Activated CD4-positive, alpha-beta T cell treated with anti-CD3 and anti-CD28 coated beads for 1 hour (primary cell): ENCODE results near the gene NFAM1.
A peak's percentile ranks its signal among the peaks of the same experiment; 100 is the strongest.

ENCODE experiments used
- DNase-seq: peaks from one replicate; pipeline ENCODE4 v3.0.0-alpha.2; 2020

NFAM1 gene

DNA sequence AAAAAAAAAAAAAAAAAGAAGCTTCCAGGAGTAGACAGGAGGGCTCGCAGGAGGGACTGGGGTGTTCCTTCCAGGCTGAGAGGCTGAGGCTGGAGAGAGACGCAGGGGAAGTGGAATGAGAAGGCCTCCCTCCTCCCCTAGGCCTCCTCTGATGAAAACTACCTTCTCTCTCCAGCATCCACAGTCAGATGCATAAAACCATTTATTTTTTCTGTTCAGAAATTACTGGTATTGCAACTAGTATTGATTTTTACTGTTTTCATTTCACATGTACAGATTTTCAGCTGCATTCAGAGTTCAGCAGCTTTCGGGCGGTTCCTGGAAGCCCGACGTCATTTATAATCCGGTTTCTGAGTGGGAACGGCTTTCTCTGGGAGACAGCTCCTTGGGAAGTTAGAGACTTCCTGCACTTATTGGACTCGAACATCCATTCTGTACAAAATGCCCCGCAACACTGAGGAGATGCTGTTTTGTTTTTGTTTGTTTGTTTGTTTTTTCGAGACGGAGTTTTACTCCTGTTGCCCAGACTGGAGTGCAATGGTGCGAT is 6.9 kb upstream of the NFAM1 start:
- no peak for DNase-seq

DNA sequence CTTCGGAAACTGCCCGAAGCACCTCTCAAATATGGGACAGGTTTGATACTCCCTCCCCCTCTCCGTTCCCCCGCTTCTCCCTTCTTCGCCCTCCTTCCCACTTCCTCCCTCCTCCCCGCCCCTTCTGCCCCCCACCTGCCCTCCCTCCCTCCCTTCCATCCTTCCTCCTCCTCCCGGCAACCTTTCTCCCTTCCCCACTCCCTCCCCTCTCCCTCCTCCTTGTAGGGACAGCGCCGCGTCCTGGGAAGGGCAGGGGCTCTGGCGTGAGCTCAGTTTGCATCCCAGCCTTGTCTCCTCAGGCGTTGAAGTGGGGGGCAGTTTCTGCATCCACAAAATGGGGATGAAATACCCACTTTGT is 6.1 kb upstream of the NFAM1 start:
- no peak for DNase-seq

DNA sequence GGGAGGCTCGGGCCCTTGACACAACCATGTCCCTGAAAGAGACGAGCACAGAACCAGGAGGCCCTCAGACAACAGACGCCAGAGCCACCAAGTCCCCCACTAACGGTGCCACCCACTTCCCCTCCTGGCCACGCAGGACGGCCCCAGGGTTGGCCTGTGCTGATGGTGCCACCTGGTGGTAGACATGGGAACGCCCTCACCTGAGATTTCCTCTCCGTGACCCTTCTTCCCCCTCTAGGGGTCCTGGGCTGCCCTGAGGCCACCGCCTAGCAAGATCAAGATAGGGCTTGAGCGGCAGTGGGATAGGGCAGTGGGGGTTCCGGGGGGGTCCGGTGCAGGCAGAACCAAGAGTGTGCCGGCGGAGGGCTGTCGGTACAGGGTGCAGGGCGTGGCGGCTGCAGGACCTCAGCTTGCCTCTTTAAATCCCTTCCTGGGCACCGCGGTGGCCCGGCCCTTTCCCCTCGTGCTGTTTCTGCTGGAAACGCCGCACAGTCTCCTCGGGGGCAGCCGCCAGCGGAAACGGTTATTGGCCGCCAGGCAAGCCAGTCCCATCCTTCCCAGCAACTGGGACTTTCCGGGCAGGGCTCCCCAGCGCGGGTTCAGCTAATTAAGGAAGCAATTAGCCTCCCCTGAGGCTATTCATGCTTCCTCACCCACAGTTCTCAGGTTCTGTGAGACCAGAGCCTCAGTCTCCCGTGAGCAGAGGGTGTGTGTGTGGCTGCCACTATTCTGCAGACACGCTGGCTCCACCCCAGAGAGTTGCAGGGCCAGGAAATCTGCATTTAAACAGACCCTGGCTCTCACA is 5.5 kb upstream of the NFAM1 start:
- DNase-seq, result peak; percentile 75

DNA sequence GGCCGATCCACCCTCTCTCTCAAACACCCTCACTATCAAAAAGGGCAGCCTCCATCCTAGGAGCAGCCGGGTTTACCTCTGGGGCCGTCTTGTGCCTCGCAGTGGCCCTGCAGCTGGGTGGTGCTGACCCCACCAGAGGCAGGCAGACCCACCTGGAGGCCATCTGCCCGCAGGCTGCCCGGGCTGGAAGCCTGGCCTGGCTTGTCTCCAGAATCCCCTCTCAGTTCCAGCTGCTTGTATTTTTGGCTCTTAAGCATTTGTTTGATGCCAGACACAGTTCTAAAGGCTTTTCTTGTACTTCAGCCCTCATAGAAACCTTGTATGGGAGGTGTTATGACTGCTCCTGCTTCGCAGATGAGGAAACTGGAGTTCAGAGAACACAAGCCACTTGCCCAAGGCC is 4.2 kb upstream of the NFAM1 start:
- DNase-seq, result no peak

DNA sequence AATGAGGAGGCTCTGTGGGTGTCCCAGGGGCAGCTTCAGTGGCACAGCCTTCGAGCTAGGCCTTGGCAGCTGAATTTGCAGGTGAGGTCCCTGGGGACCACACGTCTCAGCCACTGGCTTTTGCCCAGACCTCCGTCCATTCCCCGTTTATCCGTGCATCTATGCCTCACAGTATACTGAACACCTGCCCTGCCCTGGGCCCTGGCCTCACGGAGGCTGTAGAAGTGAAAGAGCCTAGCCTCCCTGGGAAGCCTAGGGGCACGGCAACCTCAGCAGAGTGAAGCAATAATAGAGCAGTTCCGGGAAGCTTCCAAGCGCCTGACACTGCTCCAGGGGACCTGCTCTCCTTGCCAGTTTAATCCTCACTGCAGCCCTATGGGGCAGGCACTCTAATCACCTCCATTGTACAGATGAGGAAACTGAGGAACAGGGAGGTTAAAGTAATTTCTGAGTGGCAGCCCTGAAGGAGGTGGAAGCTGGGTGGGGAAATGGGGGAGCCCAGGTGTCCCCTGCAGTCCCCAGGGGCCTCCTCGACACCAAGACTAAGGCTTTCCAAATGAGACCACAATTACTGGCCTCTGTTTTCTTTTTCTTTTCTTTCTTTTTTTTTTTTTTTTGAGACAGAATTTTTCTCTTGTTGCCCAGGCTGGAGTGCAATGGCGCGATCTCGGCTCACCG is 2.7 kb upstream of the NFAM1 start:
- DNase-seq, result no peak

DNA sequence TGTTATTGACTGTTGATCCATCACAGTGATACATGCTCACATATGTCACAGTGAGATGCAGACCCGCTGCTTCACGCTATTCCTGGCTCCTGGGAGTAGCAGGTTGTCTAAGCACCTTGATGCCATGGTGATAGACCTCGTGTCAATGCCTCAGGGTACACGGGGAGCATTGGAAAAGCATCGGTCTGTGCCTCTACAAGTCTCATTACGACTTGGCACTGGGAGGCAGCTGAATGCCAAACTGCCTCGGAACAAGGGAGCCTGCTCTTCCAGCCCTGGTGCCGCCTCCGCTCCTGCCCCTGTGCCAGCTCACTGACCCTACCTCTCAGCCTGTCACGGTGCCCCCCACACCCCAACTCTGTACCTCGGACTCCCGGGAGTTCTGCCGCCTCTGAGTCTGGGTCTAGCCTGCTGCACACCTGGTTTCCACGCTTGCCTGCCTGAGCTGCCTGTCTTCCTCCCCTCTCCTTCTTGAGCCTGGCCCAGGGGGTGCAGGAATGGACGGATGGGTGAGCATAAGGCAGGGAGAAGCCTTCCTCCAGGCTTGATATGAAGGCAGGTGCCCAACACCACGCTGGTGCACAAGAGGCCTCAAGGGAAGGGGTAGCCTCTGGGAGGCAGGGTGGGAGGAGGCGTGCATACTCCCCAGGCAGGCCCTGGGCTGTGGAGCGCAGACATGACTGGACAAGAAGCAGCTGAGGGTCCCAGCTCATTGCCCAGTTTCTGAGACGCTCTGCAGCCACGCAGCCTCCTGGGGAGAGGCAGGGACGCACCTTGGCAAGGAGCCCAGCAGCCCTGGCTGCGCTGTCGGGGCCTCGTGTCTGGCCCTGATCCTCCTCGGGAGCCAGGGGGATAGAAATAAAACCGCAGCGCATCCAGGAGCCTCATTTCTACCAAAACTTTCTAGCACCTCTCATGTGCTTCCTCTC is 1.8 kb upstream of the NFAM1 start:
- DNase-seq, result no peak

DNA sequence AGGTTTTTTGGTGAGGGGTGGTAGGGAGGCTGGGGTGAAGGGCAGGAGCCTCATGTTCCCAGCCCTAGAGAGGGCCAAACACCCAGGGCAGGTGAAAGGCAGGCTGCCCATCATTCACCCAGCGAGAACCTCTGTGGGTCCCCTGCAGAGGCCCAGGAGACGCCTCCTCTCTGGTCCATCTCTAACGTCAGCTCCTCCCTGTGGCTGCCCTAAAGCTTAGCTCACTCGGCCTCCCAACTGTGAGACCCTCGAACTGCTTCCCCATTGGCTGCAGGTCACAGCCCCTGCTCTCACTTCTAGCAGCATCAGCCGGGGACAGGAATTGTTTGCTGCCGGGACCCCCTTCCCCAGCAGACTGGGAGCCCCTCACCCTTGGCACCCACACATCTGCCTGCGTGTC is 615 bp upstream of the NFAM1 start:
- DNase-seq, result no peak

DNA sequence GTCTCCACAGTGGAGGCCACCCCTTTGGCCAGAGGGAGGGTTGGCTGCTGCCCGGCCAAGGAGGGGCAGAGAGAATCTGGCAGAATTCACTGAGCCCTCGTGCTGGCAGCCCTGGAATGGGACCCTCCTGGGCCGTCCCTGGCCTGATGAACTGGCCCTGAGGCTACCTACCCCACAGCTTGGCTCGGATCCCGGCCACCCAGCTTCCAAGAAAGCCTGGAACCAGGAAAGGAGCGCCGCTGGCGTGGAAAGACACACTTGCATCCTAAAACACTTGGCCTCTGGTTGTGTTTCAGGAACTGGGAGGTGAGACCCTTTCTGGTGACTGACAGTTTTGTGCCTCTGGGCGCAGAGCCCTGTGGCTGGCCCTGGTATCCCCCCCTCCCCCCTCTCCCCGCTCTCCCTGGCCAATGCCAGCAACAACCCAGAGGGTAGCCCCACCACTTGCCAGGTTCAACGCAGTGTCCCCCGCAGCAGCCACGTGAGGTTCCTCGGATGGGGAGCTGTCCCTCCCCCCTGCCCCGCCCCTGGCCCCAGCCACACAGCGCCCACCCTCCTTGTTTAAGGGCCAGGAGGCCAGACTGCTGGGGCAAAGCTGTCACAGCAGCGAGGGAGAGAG is 693 bp downstream of the NFAM1 start:
- no peak for DNase-seq

DNA sequence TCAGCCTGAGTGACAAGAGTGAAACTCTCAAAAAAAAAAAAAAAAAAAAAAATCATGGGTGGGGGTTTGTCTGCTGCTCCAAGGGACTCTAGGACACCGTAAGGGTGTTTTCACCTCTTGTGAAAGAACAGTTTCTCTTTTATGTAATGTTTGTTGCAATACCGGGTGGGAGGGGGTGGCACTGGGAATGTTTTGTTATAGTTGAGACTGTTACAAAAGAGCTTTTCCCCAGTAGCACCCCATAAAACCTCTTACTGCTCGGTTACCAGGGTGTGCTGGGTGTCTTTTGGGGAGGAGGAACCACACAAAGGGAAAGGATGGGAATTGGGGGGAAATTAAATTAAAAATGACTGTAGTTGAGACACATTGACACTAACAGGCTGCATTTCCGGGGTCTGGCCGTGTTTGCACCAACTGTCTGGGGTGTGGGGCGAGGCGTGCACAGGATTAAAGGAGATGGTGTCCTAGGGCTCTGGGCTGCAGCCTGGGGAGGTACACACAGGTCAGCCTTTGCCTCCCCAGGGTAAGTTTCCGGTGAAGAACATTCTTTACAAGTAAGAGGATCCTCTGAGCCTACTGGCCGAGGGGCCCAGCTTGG is 1.6 kb downstream of the NFAM1 start:
- no peak for DNase-seq

DNA sequence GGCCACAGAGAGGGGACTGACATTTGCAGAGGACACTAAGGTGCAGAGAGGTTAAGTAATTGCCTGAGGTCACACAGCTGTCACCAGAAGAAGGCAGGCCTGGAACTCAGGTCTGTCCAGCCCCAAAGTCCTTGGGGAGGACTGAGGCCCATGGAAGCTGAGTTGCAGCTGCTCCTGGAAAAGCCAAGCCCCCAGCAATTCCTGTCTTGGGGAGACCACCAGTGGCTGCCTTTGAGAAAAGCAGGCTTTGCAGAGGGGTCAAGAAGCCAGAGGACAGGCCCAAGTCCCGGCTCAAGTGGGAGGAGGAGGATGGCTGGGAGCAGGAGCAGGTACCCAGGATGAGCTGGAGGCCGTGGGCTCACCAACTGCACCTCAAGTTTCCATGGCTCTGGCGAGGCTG is 3.4 kb downstream of the NFAM1 start:
- no peak for DNase-seq

DNA sequence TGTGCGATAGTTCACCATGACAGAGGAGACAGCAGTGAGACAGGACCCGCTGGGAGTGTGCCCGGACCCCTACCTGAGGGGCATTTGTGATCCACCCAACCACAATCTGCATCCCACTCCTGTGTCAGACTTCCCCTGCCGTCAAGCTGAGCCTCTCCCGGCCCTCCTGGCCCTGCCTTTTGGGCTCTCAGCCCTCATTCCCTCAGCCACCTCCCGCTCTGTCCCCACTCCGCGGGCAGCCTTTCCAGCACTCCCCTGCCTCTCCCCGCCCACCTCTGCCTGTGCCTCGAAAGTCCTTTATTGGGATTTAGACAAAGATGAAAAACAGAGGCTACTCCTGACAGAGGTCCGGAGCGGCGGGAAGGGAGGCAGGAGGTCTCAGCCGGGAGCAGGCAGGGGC is 4.2 kb downstream of the NFAM1 start:
- no peak for DNase-seq

DNA sequence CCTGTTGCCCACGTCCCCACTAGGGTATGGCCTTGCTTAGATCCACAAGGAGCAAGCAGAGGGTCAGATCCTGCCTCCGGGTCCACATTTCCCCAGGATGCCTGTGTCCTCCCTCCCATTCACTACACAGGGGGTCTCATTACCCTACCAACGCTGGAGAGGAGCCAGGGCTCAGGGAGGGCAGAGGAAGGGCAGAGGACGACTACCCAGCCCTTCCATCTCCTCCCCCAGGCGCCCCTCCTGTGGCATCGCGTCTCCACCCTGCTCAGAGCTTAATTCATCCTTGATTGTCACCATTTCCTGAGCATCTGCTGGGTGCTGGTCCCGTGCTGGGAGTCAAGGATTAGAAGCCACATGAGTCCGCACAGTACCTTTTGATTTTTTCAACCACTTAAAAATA is 5.0 kb downstream of the NFAM1 start:
- DNase-seq, result no peak

DNA sequence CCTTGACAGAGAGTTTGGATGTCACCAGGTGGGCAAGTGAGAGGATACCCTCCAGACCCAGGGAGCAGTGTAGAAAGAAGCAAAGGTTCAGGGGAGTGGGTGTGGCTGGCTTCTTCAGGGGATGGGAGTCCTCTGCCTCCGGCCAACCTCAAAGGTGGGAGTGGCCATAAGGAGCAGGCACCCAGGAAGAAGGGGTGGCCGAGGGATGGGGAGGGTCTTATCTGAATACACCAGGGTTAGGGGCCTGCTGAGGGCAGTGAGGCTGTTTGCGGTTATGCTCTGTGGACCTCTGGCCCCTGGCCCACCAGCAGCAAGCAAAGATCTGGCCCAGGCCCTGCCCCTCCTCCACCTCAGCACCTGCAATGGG is 6.2 kb downstream of the NFAM1 start:
- no peak for DNase-seq

DNA sequence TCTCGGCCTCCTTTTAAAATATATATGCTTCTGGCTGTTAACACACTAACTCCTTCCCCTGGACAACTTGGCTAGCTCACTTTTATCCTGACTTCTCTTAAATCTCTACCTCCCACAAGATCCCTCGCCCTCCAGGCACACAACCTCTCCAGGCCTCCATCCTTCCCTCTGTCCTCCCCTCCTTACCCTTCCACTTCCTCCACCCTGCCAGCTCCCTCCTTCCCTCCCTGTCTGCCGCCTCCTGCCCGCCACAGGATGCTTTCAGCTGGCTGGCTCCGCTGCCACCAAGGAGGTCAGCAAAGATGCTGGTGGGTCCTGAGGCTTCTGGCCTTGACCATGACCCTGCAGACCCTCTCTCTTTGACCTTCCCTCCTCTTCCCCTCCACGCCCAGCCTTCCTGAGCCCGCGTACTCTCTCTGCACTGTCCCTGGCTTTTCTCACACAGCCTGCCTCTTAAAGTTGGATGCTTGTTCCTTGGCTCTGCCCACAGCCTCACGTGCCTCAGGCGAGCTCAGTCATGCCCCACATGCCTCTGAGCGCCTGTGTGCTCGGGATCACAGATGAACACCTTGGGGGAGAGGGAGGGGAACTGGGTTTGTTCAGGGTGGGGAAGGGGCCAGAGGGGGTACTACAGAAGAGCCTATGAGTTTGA is 6.7 kb downstream of the NFAM1 start:
- no peak for DNase-seq

DNA sequence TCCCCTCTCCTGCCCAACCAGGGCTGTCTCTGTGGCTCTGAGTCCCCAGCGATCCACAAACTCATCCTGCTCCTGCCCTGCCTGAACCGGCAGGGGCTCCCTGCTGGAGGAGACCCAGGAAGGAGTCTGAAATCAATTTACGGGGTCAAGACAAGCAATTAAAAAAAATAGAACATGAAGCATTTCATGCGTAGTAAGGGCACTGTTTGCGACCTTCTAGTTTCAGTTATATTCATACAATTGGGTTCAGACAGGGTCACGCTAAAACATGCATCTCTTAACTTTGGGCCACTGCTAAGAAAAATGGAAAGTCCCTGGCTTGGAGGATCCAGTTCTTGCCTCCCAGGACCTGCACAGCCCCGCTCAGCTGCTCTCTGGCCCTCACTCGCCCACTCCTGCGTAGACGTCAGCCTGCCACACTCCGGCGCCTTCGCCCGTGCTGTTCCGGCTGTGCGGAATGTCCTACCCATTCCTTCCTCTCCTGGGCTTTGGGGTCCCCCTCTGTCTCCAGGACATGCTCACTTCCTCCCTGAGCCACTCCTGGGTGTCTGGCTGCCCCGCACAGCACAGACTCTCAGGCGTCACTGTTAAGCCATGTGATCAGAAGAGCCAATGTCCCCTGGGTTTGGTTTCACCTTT is 12.8 kb downstream of the NFAM1 start:
- no peak for DNase-seq

DNA sequence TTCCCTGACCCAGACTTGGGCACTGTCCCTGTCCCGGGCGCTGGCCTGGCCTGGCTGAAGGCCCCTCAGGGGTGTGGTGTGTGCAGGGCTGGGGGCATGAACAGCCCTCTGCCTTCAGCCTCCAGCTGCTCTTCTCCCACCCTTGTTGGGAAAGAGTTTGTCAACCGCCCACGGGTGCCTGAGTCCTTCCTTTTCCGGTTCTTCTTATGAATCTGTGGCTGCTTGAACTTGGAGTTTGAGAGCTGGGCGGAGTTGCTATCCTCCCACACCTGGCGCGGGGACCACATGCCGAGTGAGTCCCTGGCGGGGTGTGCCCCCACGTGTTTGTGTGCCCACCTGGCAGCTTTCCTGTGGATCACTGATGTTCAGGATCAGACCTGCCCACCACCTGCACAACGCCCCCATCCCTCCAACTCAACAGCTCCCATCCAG is 13.4 kb downstream of the NFAM1 start:
- DNase-seq, result no peak

DNA sequence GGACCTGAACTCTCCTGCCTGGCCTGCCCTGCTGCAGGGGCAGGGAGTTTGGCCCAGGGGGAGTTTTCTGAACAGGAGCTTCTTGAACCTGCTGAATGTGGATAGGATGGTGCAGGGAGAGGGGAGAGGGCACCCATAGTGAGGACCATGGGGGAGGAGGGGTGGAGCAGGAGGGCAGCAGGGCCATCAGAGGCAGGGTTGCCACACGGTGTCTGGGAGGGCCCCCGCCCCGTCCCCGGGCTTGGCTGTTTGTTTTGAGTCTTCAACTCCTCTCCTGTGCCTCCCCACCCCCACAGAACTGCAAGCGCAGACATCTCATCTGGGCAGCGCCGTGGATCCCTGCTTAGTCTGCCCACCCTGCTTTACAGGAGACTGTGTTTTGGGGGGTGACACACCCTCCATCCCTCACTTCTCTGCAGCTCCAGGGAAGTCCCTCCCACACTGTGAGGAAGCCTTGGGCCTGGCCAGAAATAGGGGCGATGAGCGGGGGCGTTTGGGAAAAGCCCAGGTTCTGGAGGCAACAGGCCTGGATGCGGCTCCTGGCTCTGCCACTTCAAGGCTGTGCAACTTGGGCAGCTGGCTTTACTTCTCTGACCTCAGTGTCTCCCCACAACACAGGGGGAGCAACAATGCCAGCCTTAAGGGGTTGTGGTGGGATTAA is 14.4 kb downstream of the NFAM1 start:
- no peak for DNase-seq

DNA sequence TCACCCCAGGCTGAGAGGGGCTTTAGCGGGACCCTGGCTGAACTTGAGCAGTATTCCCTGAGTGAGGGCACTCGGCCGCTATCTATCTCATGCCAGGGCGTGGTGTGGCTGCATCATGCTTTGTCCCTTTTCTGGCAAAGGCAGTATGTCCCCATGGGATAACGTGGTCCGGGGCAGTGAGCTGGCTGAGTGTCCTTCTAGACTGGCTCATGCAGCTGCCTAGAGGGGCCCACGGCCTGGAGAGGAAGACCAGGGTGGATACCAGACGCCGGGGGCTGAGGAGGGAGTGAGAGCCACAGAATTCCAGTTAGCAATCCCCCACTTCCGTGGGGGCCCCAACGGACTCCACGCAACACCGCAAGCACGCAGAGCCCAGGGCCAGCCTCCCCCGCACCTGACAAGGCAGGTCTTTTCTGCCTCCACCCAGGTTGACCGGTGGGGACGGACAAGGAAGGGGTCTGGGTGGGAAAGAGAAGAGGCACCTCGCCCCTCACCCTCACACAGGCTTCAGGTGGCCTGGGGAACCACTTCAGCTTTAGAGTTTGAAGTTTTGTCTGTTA is 15.5 kb downstream of the NFAM1 start:
- no peak for DNase-seq

DNA sequence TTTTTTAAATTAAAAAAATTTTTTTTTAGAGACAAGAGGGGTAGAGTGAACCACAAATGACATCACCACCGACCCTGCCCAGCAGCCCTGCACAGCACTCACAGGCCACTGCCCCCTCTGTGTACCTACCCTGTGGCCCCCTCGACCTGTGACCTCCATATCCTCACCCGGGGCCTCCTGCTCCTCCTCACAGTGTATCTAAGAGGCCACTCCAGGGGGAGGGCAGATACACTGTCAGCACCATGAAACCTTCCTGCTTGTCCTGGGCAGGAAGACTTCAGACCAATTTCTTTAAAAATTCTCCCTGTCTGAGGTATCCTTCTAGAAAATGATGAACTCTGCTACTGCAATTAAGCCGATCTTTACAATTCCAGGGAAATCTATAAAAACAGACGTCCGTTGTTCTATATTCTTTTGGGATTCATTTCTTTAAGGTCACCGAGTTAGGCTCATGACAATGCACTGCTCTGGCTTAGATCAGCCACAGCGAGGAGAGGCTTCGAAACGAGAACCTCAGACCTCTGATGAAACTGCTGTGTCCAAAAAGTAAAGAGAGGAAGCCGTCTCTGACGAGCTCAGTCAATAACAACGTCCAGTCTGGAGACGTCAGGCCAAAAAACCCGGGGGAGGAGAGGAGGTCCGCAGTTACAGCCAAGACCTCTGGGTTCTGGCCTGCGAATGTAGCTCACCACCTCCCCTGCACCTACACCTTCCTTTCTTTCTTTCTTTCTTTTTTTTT is 17.5 kb downstream of the NFAM1 start:
- DNase-seq, result no peak

DNA sequence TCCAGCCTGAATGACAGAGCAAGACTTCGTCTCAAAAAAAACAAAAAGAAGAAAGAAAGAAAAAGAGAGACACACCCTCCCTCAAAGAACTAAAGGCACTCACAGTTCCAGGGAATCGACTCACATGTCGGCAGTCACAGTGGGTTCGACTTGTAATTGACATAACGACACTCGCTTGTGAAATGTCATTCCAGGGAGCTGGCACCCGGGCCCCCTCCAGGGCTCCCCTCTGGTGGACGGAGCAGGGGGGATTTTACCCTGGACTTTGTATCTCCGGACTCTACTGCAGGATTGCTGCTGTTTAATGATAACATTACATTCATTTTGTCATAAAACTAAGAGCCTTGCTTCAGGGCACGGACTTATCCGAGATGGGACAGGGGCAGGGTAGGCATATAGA is 18.2 kb downstream of the NFAM1 start:
- DNase-seq, result no peak
